SK-N-SH (cell line): Measurements from ENCODE around the gene DNAJC16.

Source experiments
- CTCF ChIP-seq: fragments of 200-600 bp; sonication (generic); IDR thresholded peaks from 2 replicates; pipeline ENCODE4 v1.6.1; 2017; ENCODE audit warnings: antibody characterized with exemption, mild to moderate bottlenecking, moderate library complexity
- ELF1 ChIP-seq: IDR thresholded peaks from 2 replicates; pipeline ENCODE4 v1.4.0; 2012
- EZH2phosphoT487 ChIP-seq: fragments of 200-600 bp; sonication (generic); IDR thresholded peaks from 2 replicates; pipeline ENCODE4 v1.6.1; 2017; ENCODE audit warnings: low read depth, mixed run types, mild to moderate bottlenecking, antibody characterized with exemption, moderate library complexity, borderline replicate concordance
- JUND ChIP-seq: IDR thresholded peaks from 2 replicates; pipeline ENCODE4 v1.4.0; 2012
- MXI1 ChIP-seq: IDR thresholded peaks from 2 replicates; pipeline ENCODE4 v1.6.1; 2012; ENCODE audit warnings: mild to moderate bottlenecking, low read depth, low read length, improper control_type of control experiment
- RCOR1 ChIP-seq: fragments of 150-350 bp; IDR thresholded peaks from 2 replicates; pipeline ENCODE4 v1.6.1; 2017; ENCODE audit warnings: antibody characterized with exemption, low read length
- TAF1 ChIP-seq: IDR thresholded peaks from 2 replicates; pipeline ENCODE4 v1.6.1; 2012; ENCODE audit warnings: low read depth, mild to moderate bottlenecking, low read length, moderate library complexity, borderline replicate concordance
- TF ChIP-seq, protein P1 (sequence below): IDR thresholded peaks from 2 replicates; pipeline ENCODE4 v1.6.1; 2012; ENCODE audit warnings: mild to moderate bottlenecking, low read depth, low read length, moderate library complexity
- TF ChIP-seq, protein P2 (sequence below): IDR thresholded peaks from 2 replicates; pipeline ENCODE4 v1.4.0; 2012; ENCODE audit warnings: low read depth

DNA sequence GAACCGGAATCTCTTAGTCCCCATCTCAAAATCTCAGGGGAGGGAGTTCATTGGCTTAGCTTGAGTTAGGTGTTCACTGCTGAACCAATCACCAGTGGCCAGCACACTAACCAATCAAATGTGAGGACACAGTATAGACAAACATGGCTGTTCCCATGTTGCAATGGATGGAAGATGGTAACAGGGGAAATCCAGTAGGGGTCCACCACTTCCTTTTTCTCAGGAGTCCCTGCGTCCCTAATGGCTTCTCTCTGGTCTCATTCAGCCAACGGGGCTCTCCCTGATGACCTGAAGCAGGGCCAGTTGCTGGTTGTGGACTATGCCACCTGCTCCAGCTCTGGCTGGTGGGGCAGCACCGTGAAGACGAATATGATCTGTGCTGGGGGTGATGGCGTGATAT is 41.0 kb upstream of the DNAJC16 start:
- TF ChIP-seq CTCF = no peak
- TF ChIP-seq MXI1 = no peak
- TF ChIP-seq EZH2phosphoT487 = no peak
- TF ChIP-seq JUND = no peak
- TF ChIP-seq ELF1 = no peak
- TF ChIP-seq RCOR1 = no peak
- TF ChIP-seq, protein P1, sequence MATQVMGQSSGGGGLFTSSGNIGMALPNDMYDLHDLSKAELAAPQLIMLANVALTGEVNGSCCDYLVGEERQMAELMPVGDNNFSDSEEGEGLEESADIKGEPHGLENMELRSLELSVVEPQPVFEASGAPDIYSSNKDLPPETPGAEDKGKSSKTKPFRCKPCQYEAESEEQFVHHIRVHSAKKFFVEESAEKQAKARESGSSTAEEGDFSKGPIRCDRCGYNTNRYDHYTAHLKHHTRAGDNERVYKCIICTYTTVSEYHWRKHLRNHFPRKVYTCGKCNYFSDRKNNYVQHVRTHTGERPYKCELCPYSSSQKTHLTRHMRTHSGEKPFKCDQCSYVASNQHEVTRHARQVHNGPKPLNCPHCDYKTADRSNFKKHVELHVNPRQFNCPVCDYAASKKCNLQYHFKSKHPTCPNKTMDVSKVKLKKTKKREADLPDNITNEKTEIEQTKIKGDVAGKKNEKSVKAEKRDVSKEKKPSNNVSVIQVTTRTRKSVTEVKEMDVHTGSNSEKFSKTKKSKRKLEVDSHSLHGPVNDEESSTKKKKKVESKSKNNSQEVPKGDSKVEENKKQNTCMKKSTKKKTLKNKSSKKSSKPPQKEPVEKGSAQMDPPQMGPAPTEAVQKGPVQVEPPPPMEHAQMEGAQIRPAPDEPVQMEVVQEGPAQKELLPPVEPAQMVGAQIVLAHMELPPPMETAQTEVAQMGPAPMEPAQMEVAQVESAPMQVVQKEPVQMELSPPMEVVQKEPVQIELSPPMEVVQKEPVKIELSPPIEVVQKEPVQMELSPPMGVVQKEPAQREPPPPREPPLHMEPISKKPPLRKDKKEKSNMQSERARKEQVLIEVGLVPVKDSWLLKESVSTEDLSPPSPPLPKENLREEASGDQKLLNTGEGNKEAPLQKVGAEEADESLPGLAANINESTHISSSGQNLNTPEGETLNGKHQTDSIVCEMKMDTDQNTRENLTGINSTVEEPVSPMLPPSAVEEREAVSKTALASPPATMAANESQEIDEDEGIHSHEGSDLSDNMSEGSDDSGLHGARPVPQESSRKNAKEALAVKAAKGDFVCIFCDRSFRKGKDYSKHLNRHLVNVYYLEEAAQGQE = no peak
- TF ChIP-seq, protein P2, sequence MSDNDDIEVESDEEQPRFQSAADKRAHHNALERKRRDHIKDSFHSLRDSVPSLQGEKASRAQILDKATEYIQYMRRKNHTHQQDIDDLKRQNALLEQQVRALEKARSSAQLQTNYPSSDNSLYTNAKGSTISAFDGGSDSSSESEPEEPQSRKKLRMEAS = no peak
- no peak for TF ChIP-seq TAF1
